Esophagus (tissue), 2 donors: ENCODE results near the gene TRERF1. TPM values are rescaled to one million over a fixed set of nuclear protein-coding genes. Genes with fewer than 3 reads are reported as not detected.

ENCODE experiments used
- H3K27ac ChIP-seq, 2 donors: one replicate each; pipeline ENCODE4 v1.5.1; 2013; ENCODE audit warnings: low read depth in 2 of 2, mild to moderate bottlenecking in 2 of 2, inconsistent platforms in 1 of 2, low read length in 1 of 2, moderate library complexity in 1 of 2
- H3K27me3 ChIP-seq, 2 donors: one replicate each; pipeline ENCODE4 v1.6.1; 2013; ENCODE audit warnings: low read length in 2 of 2, control low read depth in 1 of 2, mild to moderate bottlenecking in 1 of 2; ENCODE audit not compliant: insufficient read depth in 2 of 2, control insufficient read depth in 1 of 2
- H3K36me3 ChIP-seq, 2 donors: one replicate each; pipeline ENCODE4 v1.6.1; 2013; ENCODE audit warnings: low read length in 1 of 2; ENCODE audit not compliant: control insufficient read depth in 2 of 2, insufficient read depth in 2 of 2
- H3K4me1 ChIP-seq, 2 donors: one replicate each; pipeline ENCODE4 v1.6.1; 2013; ENCODE audit warnings: low read length in 1 of 2; ENCODE audit not compliant: control insufficient read depth in 2 of 2, insufficient read depth in 2 of 2
- H3K4me3 ChIP-seq, 2 donors: one replicate each; pipeline ENCODE4 v1.5.1; 2013; ENCODE audit warnings: low read length in 2 of 2, mild to moderate bottlenecking in 2 of 2, low read depth in 1 of 2, moderate library complexity in 1 of 2
- H3K9me3 ChIP-seq, 2 donors: one replicate each; pipeline ENCODE4 v1.6.1; 2013; ENCODE audit warnings: mild to moderate bottlenecking in 2 of 2, low read depth in 1 of 2, low read length in 1 of 2, moderate library complexity in 1 of 2; ENCODE audit not compliant: control insufficient read depth in 2 of 2, insufficient read depth in 1 of 2
- WGBS, 2 donors: extraction: QIAGEN DNeasy Blood & Tissue Kit; methylation state at CpG; one replicate each; pipeline ENCODE4 v1.1.7; 2013; 5-methylcytosine and 5-hydroxymethylcytosine counted together
- polyA plus RNA-seq, 2 donors: library from polyadenylated mRNA; stranded (reverse); fragments of 200-250 nt; gene quantifications; one replicate each; pipeline ENCODE4 v1.2.3, GENCODE V29; 2013
- donor health status: healthy with polysubstance abuse.
- donor health status: Bipolar disorder and iron deficiency.

TRERF1 gene
- polyA plus RNA-seq, 2 donors, result 4.6 to 8.1 TPM

- Histone ChIP-seq H3K27ac (peak overlapping the region; percentile 87 to 94), H3K4me1 (peaks cover 6 to 16% of the 10 kb centered on the region in 2 donors), H3K36me3 (no peaks in the 10 kb centered on the region), H3K9me3 (no peaks in the 10 kb centered on the region), H3K27me3 (no peaks in the 10 kb centered on the region), H3K4me3 (no peak overlapping the region)
- WGBS, 2 donors, result 58 to 59% methylated on average over 5 of the region's 5 CpGs
Observed at GRCh38 chr6:42403831-42404230, 47.9 kb downstream of the TRERF1 start.

GRCh38 chr6:42403421-42403820 lies 48.3 kb downstream of the TRERF1 start:
- 52 to 59% methylated on average over 7 of the region's 7 CpGs for WGBS, 2 donors

GRCh38 chr6:42402184-42402583 lies 49.5 kb downstream of the TRERF1 start:
- Histone ChIP-seq H3K27ac (peak overlapping the region; percentile 47 to 69), H3K9me3 (no peaks in the 10 kb centered on the region), H3K4me1 (peaks cover 6 to 14% of the 10 kb centered on the region in 2 donors), H3K4me3 (no peak overlapping the region), H3K36me3 (no peaks in the 10 kb centered on the region), H3K27me3 (no peaks in the 10 kb centered on the region)
- 43 to 53% methylated on average over 5 of the region's 5 CpGs for WGBS, 2 donors

More at GRCh38 chr6:42403421-42403820, 48.3 kb downstream of the TRERF1 start:
- no peaks in the 10 kb centered on the region for H3K9me3 ChIP-seq
- peak overlapping the region; percentile 87 to 94 for H3K27ac ChIP-seq
- H3K27me3 ChIP-seq, result no peaks in the 10 kb centered on the region
- H3K4me3 ChIP-seq, result no peak overlapping the region
- H3K4me1 ChIP-seq, result peaks cover 6 to 16% of the 10 kb centered on the region in 2 donors
- no peaks in the 10 kb centered on the region for H3K36me3 ChIP-seq

- peaks cover 6 to 13% of the 10 kb centered on the region in 2 donors for H3K4me1 ChIP-seq
- no peaks in the 10 kb centered on the region for H3K36me3 ChIP-seq
- H3K27ac ChIP-seq, result peak overlapping the region; percentile 54 to 69
- H3K27me3 ChIP-seq, result no peaks in the 10 kb centered on the region
- WGBS, 2 donors, result 58 to 64% methylated on average over 3 of the region's 3 CpGs
- no peaks in the 10 kb centered on the region for H3K9me3 ChIP-seq
- no peak overlapping the region for H3K4me3 ChIP-seq
Observed at GRCh38 chr6:42401613-42401951, 50.1 kb downstream of the TRERF1 start.

GRCh38 chr6:42400886-42401612 lies 50.7 kb downstream of the TRERF1 start:
- Histone ChIP-seq H3K4me3 (no peak overlapping the region), H3K9me3 (no peaks in the 10 kb centered on the region), H3K27me3 (no peaks in the 10 kb centered on the region), H3K36me3 (no peaks in the 10 kb centered on the region), H3K27ac (peak overlapping the region; percentile 54 to 69), H3K4me1 (peaks cover 6 to 10% of the 10 kb centered on the region in 2 donors)
- WGBS, 2 donors, result 83% methylated on average over 8 of the region's 8 CpGs

- Histone ChIP-seq H3K36me3 (no peaks in the 10 kb centered on the region), H3K4me1 (peaks cover 6 to 10% of the 10 kb centered on the region in 2 donors), H3K27me3 (no peaks in the 10 kb centered on the region), H3K4me3 (no peak overlapping the region), H3K27ac (no peak overlapping the region), H3K9me3 (no peaks in the 10 kb centered on the region)
- WGBS, 2 donors, result 89 to 94% methylated on average over 8 of the region's 8 CpGs
Observed at GRCh38 chr6:42400061-42400760, 51.5 kb downstream of the TRERF1 start.

- Histone ChIP-seq H3K9me3 (no peaks in the 10 kb centered on the region), H3K4me1 (no peaks in the 10 kb centered on the region), H3K27me3 (no peaks in the 10 kb centered on the region), H3K4me3 (no peak overlapping the region), H3K36me3 (no peaks in the 10 kb centered on the region), H3K27ac (no peak overlapping the region)
- WGBS, 2 donors, result 83 to 96% methylated on average over 3 of the region's 3 CpGs
Observed at GRCh38 chr6:42396720-42397119, 55.0 kb downstream of the TRERF1 start.

GRCh38 chr6:42394881-42395620 lies 56.7 kb downstream of the TRERF1 start:
- Histone ChIP-seq H3K4me3 (no peak overlapping the region), H3K27ac (no peak overlapping the region), H3K4me1 (no peaks in the 10 kb centered on the region), H3K27me3 (no peaks in the 10 kb centered on the region), H3K9me3 (no peaks in the 10 kb centered on the region), H3K36me3 (no peaks in the 10 kb centered on the region)
- WGBS, 2 donors, result 90 to 91% methylated on average over 10 of the region's 10 CpGs

GRCh38 chr6:42394151-42394550 lies 57.6 kb downstream of the TRERF1 start:
- WGBS, 2 donors, result 88 to 91% methylated on average over 4 of the region's 4 CpGs
- Histone ChIP-seq H3K27ac (no peak overlapping the region), H3K4me1 (peaks cover 0 to 2% of the 10 kb centered on the region in 2 donors), H3K36me3 (no peaks in the 10 kb centered on the region), H3K4me3 (no peak overlapping the region), H3K9me3 (no peaks in the 10 kb centered on the region), H3K27me3 (no peaks in the 10 kb centered on the region)
